DMS79 (cell line): ENCODE results near the gene HECW1.

Source experiments
- DNase-seq: peaks from one replicate; lab custom pipeline; 2025; lab: John Stamatoyannopoulos, UW

HECW1 gene

DNA sequence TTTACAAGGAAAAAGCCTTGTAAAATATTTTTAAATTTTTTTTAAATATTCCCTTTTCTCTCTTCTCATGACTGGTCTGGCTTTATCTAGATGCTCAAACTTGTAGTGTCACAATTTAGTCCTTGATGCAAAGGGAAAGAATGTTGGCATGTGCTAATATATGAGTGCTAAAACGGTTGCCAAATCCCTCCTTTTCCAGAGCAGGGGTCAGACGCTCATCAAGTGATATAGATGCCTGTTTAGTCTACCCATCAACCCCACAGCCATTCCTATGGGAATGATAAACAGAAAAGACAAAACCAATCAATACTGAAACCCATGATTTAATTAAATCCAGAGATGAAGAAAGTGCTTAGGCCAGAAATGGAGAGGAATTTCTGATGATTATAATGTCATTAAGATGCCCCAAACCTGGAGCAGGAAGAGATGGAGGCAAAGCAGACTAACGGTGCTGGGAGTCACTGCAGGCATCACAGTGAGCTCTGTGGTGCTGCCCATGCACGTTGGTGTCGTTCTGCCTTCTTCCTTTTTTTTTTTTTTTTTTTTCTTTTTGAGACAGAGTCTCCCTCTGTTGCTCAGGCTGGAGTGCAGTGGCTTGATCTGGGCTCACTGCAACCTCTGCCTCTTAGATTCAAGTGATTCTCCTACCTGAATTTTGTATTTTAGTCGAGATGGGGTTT, 260.4 kb downstream of the HECW1 start:
- DNase-seq, result no peak

GRCh38 chr7:43377196-43377960, 264.9 kb downstream of the HECW1 start:
- DNase-seq, result no peak

GRCh38 chr7:43379210-43379609, 266.8 kb downstream of the HECW1 start:
- DNase-seq, result no peak

DNA sequence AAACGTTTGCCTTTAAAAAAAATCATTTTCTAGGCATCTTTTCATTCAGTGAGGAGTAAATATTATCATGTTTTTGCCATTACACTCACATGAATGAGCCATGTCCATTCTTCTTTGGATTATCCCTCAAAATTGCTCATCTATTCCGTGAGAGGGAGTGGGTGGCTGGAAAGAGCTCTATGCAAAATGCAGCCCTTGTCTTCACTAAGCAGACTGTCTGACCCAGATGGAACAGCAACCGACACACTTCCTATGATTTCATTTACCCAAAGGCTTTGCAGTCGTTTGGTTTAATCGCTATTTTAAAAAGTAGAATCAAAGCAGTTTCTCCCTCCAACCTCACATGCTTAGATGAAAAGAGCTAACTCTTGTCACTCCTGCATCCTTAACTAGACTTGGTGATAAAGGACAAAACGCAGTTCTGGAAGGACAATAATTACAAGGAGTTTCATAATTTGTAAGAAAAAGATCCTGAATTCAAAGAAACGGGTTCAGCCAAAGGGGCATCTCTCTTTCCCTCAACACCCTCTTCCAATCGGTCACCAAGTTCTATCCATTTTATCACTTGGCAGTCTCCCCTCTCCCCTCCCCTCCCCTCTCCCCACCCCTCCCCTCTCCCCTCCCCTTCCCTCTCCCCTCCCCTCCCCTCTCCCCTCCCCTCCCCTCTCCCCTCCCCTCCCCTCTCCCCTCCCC, 272.3 kb downstream of the HECW1 start:
- no peak for DNase-seq

GRCh38 chr7:43385309-43385680, 272.8 kb downstream of the HECW1 start:
- DNase-seq, result no peak

DNA sequence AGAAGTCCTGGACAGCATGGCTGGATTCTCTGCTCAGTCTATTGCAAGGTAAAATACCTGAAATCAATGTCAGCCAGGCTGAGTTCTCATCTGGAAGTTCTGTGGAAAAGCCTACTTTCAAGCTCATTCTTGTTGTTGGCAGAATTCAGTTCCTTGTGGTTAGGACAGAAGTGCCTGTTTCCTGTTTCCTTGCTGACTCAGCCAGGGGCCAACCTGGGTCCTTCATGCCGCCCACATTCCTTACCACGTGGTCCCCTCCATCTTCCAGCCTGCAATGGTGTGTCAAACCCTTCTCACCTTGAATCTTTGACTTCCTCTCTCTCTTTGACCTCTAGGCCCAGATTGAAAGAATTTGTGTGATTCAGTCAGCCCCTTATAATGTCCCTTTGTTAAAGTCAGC, 273.4 kb downstream of the HECW1 start:
- no peak for DNase-seq

GRCh38 chr7:43387932-43388331, 275.5 kb downstream of the HECW1 start:
- DNase-seq, result no peak

DNA sequence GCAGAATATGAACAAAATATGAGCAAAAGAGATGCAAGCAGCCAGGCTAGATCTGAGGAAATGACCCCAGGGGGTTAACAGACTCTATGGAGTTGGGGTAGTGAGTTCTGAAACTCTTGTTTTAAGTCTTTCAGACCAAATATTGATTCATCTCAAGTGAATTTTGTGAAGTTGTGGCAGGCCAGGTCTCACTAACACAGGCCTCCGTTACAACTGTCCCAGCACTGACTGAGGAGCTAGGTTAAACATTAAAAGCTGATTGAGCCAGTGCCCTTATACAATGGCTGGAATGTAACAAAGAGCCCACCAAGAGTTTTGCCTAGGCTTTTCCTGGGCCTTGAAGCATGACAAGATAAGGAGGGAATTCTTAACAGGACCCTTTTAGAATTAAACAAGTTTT, 278.1 kb downstream of the HECW1 start:
- DNase-seq, result no peak

- DNase-seq, result no peak
Measured at GRCh38 chr7:43391518-43391917, 279.1 kb downstream of the HECW1 start.

GRCh38 chr7:43392638-43393330, 280.3 kb downstream of the HECW1 start:
- DNase-seq, result no peak

DNA sequence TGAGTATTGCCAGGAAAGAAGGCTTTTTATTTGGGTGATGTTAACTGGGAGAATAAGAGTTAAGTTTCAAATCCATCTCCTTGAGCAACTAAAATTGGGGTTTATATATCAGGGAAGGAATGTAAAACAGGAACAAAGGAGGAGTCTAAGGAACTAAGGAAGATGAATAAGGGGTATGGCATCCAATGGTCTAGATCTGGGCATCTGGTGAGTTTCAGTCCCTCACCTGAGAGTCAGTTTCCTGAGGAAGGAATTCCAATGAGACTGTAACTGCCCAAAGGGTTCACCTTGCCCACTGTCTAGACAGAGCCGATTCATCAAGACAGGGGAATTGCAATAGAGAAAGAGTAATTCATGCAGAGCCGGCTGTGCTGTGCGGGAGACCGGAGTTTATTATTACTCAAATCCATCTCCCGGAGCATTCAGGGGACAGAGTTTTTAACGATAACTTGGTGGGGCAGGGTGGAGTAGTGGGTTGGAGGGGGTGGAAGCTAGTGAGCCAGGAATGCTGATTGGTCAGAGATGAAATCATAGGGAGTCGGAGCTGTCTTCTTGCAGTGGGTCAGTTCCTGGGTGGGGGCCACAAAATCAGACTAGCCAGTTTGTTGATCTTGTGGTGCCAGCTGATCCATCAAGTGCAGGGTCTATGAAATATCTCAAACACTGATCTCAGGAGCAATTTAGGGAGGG, 282.1 kb downstream of the HECW1 start:
- DNase-seq, result no peak

- no peak for DNase-seq
Measured at GRCh38 chr7:43395351-43395750, 282.9 kb downstream of the HECW1 start.

DNA sequence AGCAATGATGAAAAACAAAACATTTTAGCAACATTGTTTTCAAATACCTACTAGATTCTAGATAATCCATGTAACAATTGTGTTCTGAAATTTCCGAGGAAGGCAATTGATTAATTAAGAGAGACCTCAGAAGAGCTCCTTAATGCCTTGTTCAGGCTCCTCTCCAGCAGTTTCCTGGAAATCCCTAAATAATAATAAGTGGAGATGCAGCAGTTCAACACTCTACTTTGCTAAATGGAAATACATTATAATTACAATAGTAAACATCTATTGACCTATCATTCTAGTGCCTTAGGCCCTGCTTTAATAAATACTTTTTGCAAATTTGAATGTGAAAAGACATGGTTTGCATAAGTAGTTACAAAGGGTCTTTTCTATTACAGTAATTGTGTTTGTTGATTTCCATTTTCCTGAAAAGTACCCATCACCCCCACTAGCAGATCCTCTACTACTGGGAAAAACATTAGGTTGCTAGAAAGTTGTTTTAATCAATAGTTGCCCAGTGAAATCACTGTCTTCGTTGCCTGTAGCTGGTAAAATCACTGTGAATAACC, 283.8 kb downstream of the HECW1 start:
- no peak for DNase-seq

DNA sequence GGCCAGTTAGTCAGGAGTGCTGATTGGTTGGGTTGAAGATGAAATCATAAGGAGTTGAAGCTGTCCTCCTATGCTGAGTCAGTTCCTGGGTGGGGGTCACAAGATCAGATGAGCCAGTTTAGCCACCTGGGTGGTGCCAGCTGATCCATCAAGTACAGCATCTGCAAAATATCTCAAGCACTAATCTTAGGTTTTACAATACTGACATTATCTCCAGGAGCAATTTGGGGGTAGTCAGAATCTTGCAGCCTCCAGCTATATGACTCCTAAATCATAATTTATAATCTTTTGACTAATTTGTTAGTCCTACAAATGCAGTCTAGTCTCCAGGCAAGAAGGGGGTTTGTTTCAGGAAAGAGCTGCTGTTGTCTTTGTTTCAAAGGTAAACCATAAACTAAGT, 286.4 kb downstream of the HECW1 start:
- DNase-seq, result no peak

- no peak for DNase-seq
Measured at GRCh38 chr7:43405948-43406347, 293.5 kb downstream of the HECW1 start.

GRCh38 chr7:43406961-43407360, 294.5 kb downstream of the HECW1 start:
- DNase-seq, result no peak

- no peak for DNase-seq
Measured at GRCh38 chr7:43408981-43409380, 296.5 kb downstream of the HECW1 start.

- no peak for DNase-seq
Measured at GRCh38 chr7:43417455-43417854, 305.0 kb downstream of the HECW1 start.

DNA sequence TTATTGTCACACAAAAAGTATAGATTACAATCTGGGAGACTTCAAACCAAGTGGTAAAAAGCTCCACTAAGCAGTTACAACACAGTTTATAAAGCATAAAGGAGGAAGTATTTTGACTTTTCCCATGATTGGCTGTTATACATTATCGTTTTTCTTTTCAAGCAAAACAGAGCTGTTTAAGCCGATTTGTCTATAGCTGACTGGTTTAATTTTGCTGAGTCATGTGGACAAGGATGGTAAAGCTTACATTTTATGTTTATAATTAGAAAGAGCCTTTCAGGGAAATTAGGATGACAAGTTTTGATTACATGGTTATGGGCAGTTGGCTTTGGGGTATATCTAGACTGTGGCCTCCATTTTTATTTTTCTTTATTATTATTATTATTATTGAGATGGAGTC, 318.0 kb downstream of the HECW1 start:
- DNase-seq, result no peak

DNA sequence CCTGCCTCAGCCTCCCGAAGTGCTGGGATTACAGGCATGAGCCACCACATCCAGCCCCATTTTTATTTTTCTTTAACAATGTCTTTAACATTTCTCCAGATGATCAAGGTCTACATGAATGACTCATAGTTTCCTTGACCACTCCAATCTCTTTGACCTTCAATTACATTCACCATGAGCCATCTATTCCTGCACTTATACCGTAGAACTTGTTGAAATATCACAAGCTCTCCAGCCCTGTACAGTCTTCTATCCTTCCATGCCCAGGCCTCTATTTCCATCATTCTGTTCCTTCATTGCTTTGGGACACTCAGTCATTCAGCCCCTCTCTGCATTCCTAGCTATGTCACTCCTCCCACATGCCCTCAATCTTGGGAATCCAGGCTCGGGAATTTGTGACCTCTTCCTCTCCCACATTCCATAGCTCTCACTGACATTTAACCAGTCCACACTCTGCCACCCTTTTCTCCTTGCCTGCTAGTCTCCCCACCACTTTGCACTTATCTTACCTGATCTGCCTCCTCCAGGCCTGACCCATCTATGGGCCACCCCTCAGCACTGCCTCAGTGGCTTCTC, 318.7 kb downstream of the HECW1 start:
- DNase-seq, result no peak

DNA sequence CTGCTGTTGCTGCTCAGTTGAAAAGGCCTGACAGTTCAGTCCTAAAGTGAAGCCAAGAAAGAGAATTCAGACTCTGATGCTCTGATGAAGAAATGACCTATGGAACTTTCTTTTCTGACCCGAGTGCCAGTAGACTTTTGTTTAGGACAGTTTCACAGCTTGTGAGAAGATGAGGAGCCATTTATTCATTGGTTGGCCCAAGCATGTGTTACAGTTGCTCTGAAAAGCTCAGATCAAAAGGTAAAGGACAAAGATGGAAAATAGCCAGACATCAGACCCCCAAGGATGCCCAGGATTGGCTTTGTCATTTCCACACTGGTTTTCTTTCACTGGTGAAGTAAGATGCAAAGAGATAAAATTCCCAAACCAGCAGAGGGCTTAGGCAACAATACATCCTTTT, 321.2 kb downstream of the HECW1 start:
- DNase-seq, result no peak
